Measurements from ENCODE around the gene FBXW7.

The FBXW7 gene

GRCh38 chr4:152339576-152339975 is 196.3 kb downstream of the FBXW7 start:
- H3K4me1 ChIP-seq (ENCODE audit: insufficient read depth, low read length): no peaks in the 10 kb centered on the region
- no peaks in the 10 kb centered on the region for H3K9me3 ChIP-seq (ENCODE audit: control insufficient read depth, insufficient read depth, low read length)
- H3K36me3 ChIP-seq (ENCODE audit: insufficient read depth, low read length): no peaks in the 10 kb centered on the region
- no peak overlapping the region for H3K9ac ChIP-seq (ENCODE audit: low read depth, low read length)

- Histone ChIP-seq H3K9me3 (ENCODE audit: control insufficient read depth, insufficient read depth, low read length) (no peaks in the 10 kb centered on the region), H3K36me3 (ENCODE audit: insufficient read depth, low read length) (no peaks in the 10 kb centered on the region), H3K4me1 (ENCODE audit: insufficient read depth, low read length) (no peaks in the 10 kb centered on the region), H3K9ac (ENCODE audit: low read depth, low read length) (no peak overlapping the region)
Measured at GRCh38 chr4:152334931-152335330, 201.0 kb downstream of the FBXW7 start.

DNA sequence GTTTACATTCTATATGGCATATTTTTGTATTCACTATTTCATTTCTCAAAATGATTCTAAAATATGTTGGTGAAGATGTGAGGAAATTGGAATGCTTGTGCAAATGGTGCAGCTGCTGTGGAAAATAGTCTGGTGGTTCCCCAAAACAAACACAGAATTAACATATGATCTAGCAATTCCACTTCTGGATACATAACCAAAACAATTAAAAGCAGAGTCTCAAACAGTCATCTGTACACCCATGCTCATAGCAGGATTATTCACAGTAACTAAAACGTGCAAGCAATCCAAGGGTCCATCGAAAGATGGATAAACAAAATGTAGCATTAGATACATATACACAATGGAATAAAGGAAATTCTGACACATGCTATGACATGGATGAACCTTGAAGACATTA is 204.8 kb downstream of the FBXW7 start:
- H3K9ac ChIP-seq (ENCODE audit: low read depth, low read length): no peak overlapping the region
- no peaks in the 10 kb centered on the region for H3K9me3 ChIP-seq (ENCODE audit: control insufficient read depth, insufficient read depth, low read length)
- peaks cover 4% of the 10 kb centered on the region for H3K36me3 ChIP-seq (ENCODE audit: insufficient read depth, low read length)
- H3K4me1 ChIP-seq (ENCODE audit: insufficient read depth, low read length): no peaks in the 10 kb centered on the region

DNA sequence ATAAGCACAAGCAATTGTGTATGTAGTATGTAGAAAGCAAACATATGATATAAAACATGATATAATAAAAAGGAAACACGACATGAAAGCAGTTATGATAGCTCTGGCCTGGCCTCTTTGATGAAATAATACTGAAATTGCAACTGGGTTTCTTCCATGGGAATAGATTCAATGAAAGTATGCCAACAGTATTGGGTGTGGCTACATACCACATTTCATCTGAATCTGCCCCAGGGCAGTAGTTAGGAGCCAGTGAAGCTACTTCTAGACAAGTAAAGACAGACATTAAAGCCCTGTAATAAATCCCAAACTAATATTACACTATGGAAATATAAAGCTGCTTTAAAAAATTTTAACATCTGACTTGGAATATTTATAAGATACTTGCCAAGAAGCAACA is 207.3 kb downstream of the FBXW7 start:
- Histone ChIP-seq H3K4me1 (ENCODE audit: insufficient read depth, low read length) (no peaks in the 10 kb centered on the region), H3K36me3 (ENCODE audit: insufficient read depth, low read length) (peaks cover 4% of the 10 kb centered on the region), H3K9ac (ENCODE audit: low read depth, low read length) (no peak overlapping the region), H3K9me3 (ENCODE audit: control insufficient read depth, insufficient read depth, low read length) (no peaks in the 10 kb centered on the region)

GRCh38 chr4:152327606-152328453 is 208.1 kb downstream of the FBXW7 start:
- no peak overlapping the region for H3K9ac ChIP-seq (ENCODE audit: low read depth, low read length)
- no peaks in the 10 kb centered on the region for H3K9me3 ChIP-seq (ENCODE audit: control insufficient read depth, insufficient read depth, low read length)
- peaks cover 4% of the 10 kb centered on the region for H3K36me3 ChIP-seq (ENCODE audit: insufficient read depth, low read length)
- H3K4me1 ChIP-seq (ENCODE audit: insufficient read depth, low read length): no peaks in the 10 kb centered on the region

DNA sequence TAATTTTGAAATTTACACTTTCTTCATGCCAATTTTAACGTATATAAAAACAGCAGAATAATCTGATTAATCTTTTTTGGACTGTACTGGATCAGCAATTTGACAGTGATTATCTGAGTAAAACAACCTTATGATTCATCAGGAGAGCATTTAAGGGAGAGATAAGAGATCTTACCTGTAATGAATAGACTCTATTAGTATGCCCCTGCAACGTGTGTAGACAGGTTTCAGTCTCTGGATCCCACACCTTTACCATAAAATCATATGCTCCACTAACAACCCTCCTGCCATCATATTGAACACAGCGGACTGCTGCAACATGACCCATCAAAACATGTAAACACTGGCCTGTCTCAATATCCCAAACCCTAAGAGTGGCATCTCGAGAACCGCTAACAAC is 210.1 kb downstream of the FBXW7 start:
- Histone ChIP-seq H3K4me1 (ENCODE audit: insufficient read depth, low read length) (no peaks in the 10 kb centered on the region), H3K9ac (ENCODE audit: low read depth, low read length) (no peak overlapping the region), H3K36me3 (ENCODE audit: insufficient read depth, low read length) (peaks cover 4% of the 10 kb centered on the region), H3K9me3 (ENCODE audit: control insufficient read depth, insufficient read depth, low read length) (no peaks in the 10 kb centered on the region)

GRCh38 chr4:152323221-152323620 is 212.7 kb downstream of the FBXW7 start:
- Histone ChIP-seq H3K9me3 (ENCODE audit: control insufficient read depth, insufficient read depth, low read length) (no peaks in the 10 kb centered on the region), H3K36me3 (ENCODE audit: insufficient read depth, low read length) (no peaks in the 10 kb centered on the region), H3K4me1 (ENCODE audit: insufficient read depth, low read length) (no peaks in the 10 kb centered on the region), H3K9ac (ENCODE audit: low read depth, low read length) (no peak overlapping the region)

DNA sequence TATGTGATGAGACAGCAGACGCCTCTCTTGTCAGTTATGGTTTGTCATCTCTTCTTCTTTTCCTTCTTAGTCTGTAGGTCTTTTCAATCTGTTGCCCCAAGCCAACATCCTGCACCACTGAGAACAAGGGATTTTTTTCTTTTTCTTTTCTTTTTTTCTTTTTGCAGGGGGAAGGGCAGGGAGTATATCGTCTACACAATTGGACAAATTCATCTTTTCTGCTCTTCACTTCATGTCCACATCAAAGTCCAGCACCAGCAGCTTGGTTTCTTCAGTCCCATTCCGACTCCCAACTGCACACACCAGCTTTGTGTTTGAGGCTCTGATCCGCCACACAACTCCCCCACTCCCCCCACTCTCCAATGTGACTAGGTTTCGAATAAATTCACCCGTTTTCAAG is 213.2 kb downstream of the FBXW7 start:
- no peaks in the 10 kb centered on the region for H3K36me3 ChIP-seq (ENCODE audit: insufficient read depth, low read length)
- no peaks in the 10 kb centered on the region for H3K9me3 ChIP-seq (ENCODE audit: control insufficient read depth, insufficient read depth, low read length)

DNA sequence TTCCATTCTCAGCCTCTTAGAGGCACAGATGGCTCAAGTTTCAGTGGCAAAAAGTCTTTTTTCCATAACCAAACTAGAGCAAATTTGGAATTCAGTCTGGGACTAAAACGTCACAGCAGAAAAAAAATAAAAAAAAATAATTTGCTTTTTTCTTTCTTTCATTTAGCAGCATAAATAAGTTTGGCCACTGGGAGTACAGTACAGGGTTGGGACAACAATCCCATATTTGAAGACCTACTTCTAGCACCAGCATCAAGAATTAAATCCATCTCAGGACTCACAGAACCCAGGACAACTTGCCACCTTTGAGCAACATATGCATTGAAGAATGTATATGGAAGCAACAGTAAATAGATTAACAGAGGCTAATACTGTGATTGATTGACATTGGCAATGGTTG is 214.0 kb downstream of the FBXW7 start:
- Histone ChIP-seq H3K9ac (ENCODE audit: low read depth, low read length) (no peak overlapping the region), H3K4me1 (ENCODE audit: insufficient read depth, low read length) (no peaks in the 10 kb centered on the region), H3K36me3 (ENCODE audit: insufficient read depth, low read length) (no peaks in the 10 kb centered on the region), H3K9me3 (ENCODE audit: control insufficient read depth, insufficient read depth, low read length) (no peaks in the 10 kb centered on the region)

More for the DNA sequence above, 213.2 kb downstream of the FBXW7 start:
- no peaks in the 10 kb centered on the region for H3K4me1 ChIP-seq (ENCODE audit: insufficient read depth, low read length)
- no peak overlapping the region for H3K9ac ChIP-seq (ENCODE audit: low read depth, low read length)

- H3K9me3 ChIP-seq (ENCODE audit: control insufficient read depth, insufficient read depth, low read length): no peaks in the 10 kb centered on the region
- no peaks in the 10 kb centered on the region for H3K4me1 ChIP-seq (ENCODE audit: insufficient read depth, low read length)
- no peaks in the 10 kb centered on the region for H3K36me3 ChIP-seq (ENCODE audit: insufficient read depth, low read length)
- H3K9ac ChIP-seq (ENCODE audit: low read depth, low read length): no peak overlapping the region
Measured at GRCh38 chr4:152321398-152321797, 214.5 kb downstream of the FBXW7 start.

DNA sequence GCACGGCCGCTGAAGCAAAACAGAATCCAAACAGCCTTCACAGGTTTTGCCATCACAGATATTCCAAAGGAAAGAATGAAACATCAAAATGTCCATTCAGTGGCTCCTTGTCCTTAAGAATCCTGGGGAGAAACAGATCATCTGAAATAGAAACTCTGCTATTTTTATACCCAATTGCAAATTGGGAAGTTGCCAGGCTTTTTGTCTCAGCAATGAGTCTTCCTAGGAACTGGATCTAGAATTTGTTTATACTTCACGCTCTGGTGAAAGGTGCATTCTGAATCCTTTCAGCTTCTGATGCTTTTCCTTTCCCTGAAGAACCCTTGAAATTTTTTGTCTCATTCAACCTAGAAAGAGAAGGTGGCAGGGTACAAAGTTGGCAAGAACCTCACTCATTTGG is 218.9 kb downstream of the FBXW7 start:
- H3K9me3 ChIP-seq (ENCODE audit: control insufficient read depth, insufficient read depth, low read length): no peaks in the 10 kb centered on the region
- H3K9ac ChIP-seq (ENCODE audit: low read depth, low read length): no peak overlapping the region
- H3K4me1 ChIP-seq (ENCODE audit: insufficient read depth, low read length): no peaks in the 10 kb centered on the region
- H3K36me3 ChIP-seq (ENCODE audit: insufficient read depth, low read length): no peaks in the 10 kb centered on the region

GRCh38 chr4:152310257-152310656 is 225.6 kb downstream of the FBXW7 start:
- H3K36me3 ChIP-seq (ENCODE audit: insufficient read depth, low read length): no peaks in the 10 kb centered on the region
- no peak overlapping the region for H3K9ac ChIP-seq (ENCODE audit: low read depth, low read length)
- H3K4me1 ChIP-seq (ENCODE audit: insufficient read depth, low read length): peaks cover 7% of the 10 kb centered on the region; the same call in 1 of the 2 replicates
- H3K9me3 ChIP-seq (ENCODE audit: control insufficient read depth, insufficient read depth, low read length): no peaks in the 10 kb centered on the region

DNA sequence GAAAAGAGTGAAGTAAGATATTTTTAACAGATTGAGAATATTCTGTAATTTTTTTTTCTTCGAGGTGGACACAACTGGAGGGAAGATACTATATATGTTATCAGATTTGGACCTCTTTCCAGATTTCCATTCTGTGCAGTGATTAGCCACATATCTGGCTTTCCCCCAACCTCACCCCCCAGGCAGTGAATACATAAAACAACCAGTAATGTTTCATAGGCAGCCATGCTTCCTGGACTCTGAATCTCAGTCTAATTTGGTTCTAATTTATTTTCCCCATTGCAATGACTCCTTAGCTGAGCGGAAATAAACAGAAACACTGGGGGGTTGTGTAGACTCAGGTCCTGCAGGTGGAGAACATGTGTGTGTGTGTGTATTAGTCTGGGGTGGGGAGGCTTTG is 226.5 kb downstream of the FBXW7 start:
- no peak overlapping the region for H3K9ac ChIP-seq (ENCODE audit: low read depth, low read length)
- H3K4me1 ChIP-seq (ENCODE audit: insufficient read depth, low read length): peaks cover 7% of the 10 kb centered on the region; the same call in 1 of the 2 replicates
- H3K9me3 ChIP-seq (ENCODE audit: control insufficient read depth, insufficient read depth, low read length): no peaks in the 10 kb centered on the region
- no peaks in the 10 kb centered on the region for H3K36me3 ChIP-seq (ENCODE audit: insufficient read depth, low read length)

GRCh38 chr4:152308951-152309350 is 226.9 kb downstream of the FBXW7 start:
- peaks cover 7% of the 10 kb centered on the region; the same call in 1 of the 2 replicates for H3K4me1 ChIP-seq (ENCODE audit: insufficient read depth, low read length)
- no peaks in the 10 kb centered on the region for H3K36me3 ChIP-seq (ENCODE audit: insufficient read depth, low read length)
- H3K9ac ChIP-seq (ENCODE audit: low read depth, low read length): no peak overlapping the region
- no peaks in the 10 kb centered on the region for H3K9me3 ChIP-seq (ENCODE audit: control insufficient read depth, insufficient read depth, low read length)

- no peaks in the 10 kb centered on the region for H3K9me3 ChIP-seq (ENCODE audit: control insufficient read depth, insufficient read depth, low read length)
- peaks cover 7% of the 10 kb centered on the region; the same call in 1 of the 2 replicates for H3K4me1 ChIP-seq (ENCODE audit: insufficient read depth, low read length)
- H3K9ac ChIP-seq (ENCODE audit: low read depth, low read length): no peak overlapping the region
- H3K36me3 ChIP-seq (ENCODE audit: insufficient read depth, low read length): no peaks in the 10 kb centered on the region
Measured at GRCh38 chr4:152307669-152308068, 228.2 kb downstream of the FBXW7 start.

All from ES-I3 (cell line).